HG03520 (cell line): ENCODE results near the gene TMEM63A.

Source experiments
- ATAC-seq: cut with Tn5 transposase; IDR thresholded peaks from one replicate; pipeline ENCODE4 v1.9.1; 2021; ENCODE audit warnings: mild to moderate bottlenecking, moderate library complexity; ENCODE audit not compliant: unreplicated experiment

TMEM63A gene

DNA sequence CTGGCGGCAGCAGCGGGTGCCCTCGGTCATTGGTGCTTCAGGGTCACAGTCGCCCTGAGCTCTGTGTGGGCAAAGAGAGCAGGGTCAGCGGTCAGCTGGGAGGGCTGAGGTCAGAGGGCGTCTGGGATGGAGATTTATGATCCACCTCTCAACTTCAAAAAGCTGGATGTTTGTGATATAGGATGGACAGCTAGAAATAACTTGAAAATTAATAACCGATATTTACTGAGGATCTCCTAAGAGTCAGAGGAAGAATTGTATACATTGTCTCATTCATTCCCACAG is 4.8 kb upstream of the TMEM63A start:
- ATAC-seq: no peak

GRCh38 chr1:225886159-225887029 is 4.2 kb upstream of the TMEM63A start:
- ATAC-seq: no peak

- no peak for ATAC-seq
These were observed 3.2 kb upstream of the TMEM63A start for GRCh38 chr1:225885336-225885735.

DNA sequence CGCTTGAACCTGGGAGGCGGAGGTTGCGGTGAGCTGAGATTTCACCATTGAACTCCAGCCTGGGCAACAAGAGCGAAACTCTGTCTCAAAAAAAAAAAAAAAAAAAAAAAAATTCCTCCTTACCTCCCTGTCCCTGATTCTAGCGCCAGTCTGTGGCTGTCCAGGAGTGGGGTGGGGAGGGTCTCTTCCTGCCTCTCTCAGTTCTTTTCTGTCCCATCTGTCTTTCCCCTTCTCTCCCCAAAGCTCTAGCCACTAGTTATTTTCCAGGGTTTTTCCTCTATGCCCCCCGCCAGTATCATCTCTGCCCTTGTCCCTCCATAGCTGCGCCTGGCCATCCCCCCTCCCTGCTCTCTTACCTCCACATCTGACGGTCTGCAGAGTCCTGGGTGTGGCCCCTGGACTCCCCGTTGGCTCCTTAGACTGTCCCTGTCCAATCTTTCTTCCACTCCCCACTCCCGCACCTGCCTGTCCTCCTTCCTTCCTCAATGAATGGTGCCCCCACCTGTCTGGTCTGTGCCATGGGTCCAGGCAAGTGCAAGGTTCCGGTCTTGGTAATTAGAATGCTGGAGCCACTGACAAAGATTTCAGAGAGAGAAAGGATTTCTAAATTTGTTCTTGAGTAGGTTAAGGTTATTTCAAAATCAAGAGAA is 1.6 kb upstream of the TMEM63A start:
- no peak for ATAC-seq

DNA sequence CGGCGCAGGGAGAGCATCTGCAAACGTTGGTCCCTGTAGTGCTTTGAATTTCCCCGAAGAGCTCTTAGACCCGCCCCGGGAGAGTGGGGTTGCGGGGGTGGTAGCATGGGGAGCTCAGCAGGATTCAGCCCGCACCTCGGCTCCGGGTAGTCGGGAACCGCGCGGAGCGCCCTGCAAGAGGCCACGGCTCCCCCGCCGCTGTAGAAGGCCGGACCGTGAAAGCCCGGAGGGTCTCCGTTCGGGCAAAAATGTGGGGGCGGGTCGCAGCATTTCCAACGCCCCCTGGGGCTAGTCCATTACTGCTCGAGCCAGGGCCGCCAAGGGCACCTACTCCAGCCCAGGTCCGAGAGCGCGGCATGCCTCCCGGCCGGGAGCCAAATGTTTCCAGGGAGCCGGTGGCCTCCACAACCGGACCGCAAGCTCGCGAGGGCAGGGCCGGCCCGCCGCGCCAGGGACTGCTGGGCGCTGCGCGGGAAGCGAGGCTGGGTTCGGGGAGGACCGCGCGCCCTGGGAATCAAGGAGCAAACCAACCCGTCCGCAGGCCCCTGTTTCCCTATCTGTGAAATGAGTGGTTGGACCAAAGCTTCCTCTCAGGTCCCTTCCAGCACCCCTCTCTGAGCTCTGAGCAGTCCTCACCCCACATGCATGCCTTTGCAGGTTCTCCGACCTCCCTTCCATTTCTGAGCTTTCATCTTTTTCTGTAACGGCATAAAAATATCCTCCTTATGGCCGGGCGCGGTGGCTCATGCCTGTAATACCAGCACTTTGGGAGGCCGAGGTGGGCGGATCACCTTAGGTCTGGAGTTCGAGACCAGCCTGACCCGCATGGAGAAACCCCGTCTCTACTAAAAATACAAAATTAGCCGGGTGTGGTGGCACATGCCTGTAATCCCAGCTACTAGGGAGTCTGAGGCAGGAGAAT is 775 bp upstream of the TMEM63A start:
- ATAC-seq: peak; percentile 23

GRCh38 chr1:225881081-225881958 is 860 bp downstream of the TMEM63A start:
- no peak for ATAC-seq

GRCh38 chr1:225880636-225881035 is 1.5 kb downstream of the TMEM63A start:
- ATAC-seq: no peak

GRCh38 chr1:225880222-225880588 is 2.0 kb downstream of the TMEM63A start:
- no peak for ATAC-seq

GRCh38 chr1:225879521-225880221 is 2.5 kb downstream of the TMEM63A start:
- no peak for ATAC-seq

DNA sequence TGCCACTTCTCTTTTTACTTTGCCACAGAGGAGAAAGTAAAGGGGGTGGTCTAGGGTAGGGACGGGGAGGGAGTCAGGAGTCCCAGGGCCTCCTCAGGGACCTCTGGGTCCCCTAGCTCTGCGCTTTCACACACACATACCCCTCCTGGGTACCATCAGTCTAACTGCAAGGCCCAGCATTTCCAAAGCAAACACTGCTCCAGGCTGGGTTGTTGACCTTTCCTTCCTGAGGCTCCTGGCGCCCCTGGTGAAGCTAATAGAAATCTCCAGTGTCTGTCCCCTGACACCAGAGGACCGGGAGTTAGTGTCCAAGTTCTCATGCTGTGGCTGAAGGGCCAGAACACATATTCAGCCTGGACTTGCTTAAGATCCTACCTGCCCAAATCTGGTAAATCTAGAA is 3.9 kb downstream of the TMEM63A start:
- no peak for ATAC-seq

GRCh38 chr1:225877580-225877979 is 4.6 kb downstream of the TMEM63A start:
- ATAC-seq: no peak

DNA sequence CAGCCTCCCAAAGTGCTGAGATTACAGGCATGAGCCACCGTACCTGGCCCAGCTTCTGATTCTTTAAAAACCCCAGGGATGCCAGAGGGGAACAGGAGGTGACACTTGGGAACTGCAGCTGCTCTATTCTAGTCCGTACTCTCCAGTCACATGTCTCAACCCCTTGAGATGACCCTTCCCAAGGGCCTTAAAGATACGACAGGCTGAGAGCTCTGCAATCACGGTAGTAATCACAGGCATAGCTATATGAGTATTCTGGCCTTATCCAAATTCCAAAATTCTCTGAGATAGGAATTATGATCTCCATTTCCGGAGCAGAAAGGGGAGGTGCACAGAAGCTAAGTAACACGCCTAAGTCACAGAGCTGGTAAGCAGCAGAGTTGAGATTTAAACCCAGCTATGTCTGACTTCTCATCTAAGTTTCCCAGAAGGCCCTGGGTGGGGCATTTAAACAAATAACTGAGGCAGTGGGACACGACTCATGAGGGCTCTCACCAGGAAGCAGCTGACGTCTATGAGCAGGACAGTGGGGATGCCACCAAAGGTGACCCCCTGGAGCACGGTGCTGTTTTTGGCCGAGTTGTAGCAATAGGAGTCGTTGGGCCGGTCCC is 5.2 kb downstream of the TMEM63A start:
- no peak for ATAC-seq

DNA sequence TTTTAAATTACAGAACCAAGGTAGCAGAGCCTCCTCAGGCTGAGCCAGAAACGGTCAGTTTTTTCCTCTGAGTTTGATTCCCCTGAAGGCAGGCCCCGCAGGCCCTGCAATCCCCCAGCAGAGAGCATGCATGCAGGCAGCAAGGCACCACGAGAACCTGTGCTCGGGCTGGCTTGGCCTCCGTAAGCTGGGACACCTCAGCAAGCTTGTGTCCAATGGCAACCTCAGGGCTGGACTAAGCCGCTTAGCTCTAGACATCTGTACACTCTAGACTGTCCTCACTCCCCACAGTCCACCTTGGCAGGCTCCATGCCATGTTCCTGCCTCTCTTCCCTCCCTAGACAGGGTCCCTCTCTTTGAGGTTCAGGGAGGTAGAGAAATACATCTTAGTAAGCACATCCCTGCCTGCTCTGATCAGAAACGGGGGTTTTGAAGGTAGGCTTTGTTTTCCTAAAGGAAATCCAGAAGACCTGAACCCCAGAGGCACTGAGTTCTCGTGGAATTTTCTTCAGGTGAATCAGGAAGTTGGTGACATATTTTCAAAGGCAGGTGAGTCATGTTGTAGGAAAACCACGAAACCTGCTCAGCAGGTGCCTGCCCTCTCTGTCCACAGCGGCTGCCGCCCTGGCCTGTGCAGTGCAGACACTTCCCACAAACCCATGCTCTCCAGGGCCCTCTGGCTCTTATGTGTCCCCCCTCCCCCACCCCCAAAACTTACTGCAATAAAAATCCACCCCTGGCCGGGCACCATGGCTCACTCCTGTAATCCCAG is 7.0 kb downstream of the TMEM63A start:
- ATAC-seq: no peak

GRCh38 chr1:225874431-225874830 is 7.7 kb downstream of the TMEM63A start:
- no peak for ATAC-seq

GRCh38 chr1:225873281-225873850 is 8.8 kb downstream of the TMEM63A start:
- ATAC-seq: no peak

DNA sequence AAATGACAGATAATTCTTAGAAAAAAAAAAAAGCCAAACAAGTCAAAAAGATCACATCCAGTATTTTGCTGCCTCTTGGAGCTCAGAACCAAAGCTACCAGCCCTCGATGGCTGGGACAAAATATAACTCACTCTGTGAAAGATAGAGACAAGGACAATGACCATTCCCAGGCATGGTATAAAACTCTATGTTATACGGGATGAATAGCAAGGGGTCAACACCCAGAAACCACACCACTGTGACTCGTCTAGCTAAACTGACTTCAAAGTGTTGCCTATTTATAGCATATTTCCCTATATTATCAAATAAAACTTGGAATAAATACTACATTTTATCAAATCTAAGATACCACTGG is 10.1 kb downstream of the TMEM63A start:
- no peak for ATAC-seq

GRCh38 chr1:225871359-225872074 is 10.7 kb downstream of the TMEM63A start:
- no peak for ATAC-seq

- ATAC-seq: no peak
These were observed 11.3 kb downstream of the TMEM63A start for GRCh38 chr1:225870911-225871310.
